ENCODE results near the gene HOXA9. TPM values are rescaled to one million over a fixed set of nuclear protein-coding genes. Genes with fewer than 3 reads are reported as not detected.

HOXA9 gene
- total RNA-seq, 1 experiment from 2014 or later, result 91.0 TPM

DNA sequence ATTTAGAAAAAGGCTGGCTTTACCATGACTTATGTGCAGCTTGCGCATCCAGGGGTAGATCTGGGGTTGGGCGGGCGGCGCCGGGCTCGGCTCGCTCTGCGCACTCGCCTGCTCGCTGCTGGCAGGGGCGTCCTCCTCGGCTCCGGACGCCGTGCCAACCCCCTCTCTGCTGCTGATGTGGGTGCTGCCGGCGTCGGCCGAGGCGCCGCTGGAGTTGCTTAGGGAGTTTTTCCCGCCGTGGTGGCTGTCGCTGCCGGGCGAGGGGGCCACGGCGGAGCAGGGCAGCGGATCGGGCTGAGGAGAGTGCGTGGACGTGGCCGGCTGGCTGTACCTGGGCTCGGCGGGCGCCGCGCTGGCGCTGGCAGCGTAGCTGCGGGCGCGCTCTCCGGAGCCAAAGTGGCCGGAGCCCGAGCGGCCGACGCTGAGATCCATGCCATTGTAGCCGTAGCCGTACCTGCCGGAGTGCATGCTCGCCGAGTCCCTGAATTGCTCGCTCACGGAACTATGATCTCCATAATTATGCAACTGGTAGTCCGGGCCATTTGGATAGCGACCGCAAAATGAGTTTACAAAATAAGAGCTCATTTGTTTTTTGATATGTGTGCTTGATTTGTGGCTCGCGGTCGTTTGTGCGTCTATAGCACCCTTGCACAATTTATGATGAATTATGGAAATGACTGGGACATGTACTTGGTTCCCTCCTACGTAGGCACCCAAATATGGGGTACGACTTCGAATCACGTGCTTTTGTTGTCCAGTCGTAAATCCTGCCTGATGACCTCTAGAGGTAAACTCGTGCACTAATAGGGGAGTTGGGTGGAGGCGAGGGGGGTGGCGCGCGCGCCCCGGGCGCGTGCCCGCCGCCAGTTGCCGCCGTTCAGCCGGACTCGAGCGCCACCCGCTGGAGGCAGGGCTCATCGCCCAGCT is 22.1 kb downstream of the HOXA9 start, which contains the start of gene HOXA5:
HOXA5 (minus strand) TSS at position 659 of the 927 bp plus-strand sequence; CDS start at position 585, 74 bp downstream.
- DNase-seq (ENCODE audit: low read depth, low spot score) (no peak), ATAC-seq (no peak)
- Histone ChIP-seq H3K9ac (ENCODE audit: low read length) (no peak within 1 kb of the TSS), H3K27me3 (ENCODE audit: insufficient read depth, low read length) (no peaks in the 10 kb centered on the region), H3K9me3 (ENCODE audit: control insufficient read depth in 1 of 2, insufficient read depth in 1 of 2, low read depth in 1 of 2, low read length in 2 of 2) (no peaks in the 10 kb centered on the region), H3K36me3 (ENCODE audit: control insufficient read depth in 1 of 2, insufficient read depth in 2 of 2, low read length in 2 of 2) (peaks cover 8 to 12% of the 10 kb centered on the region in 2 experiments; a peak in 3 of 4 replicates), H3K27ac (ENCODE audit: low read depth, low read length) (no peak within 1 kb of the TSS), H3K4me3 (replicated peaks in 1 of 2; ENCODE audit: low read depth in 1 of 2, low read length in 2 of 2) (no peak within 1 kb of the TSS), H3K4me2 (ENCODE audit: low read length) (no peak within 1 kb of the TSS), H3K4me1 (ENCODE audit: control insufficient read depth in 1 of 2, insufficient read depth in 2 of 2, low read length in 2 of 2) (peaks cover 6 to 12% of the 10 kb centered on the region in 2 experiments; a peak in 3 of 4 replicates), H3K9me2 (ENCODE audit: insufficient read depth) (no peaks in the 10 kb centered on the region), H4K20me1 (ENCODE audit: insufficient read depth) (no peaks in the 10 kb centered on the region), H2AFZ (ENCODE audit: low read depth, low read length, poor library complexity, severe bottlenecking) (no peak within 1 kb of the TSS), H3K79me2 (ENCODE audit: insufficient read depth, low read length) (peaks cover 12% of the 10 kb centered on the region)
- ChIA-PET RAD21 (ENCODE audit: low non-redundant PET in 1 of 2, low total read pairs in 2 of 2, uncharacterized antibody in 2 of 2, unreplicated experiment in 2 of 2) (no interaction called here), POLR2A (no interaction called here), CTCF (no interaction called here)
- BruUV-seq (replicated peaks), result no TSS peak
- intact Hi-C loops (cut with micrococcal nuclease), result no loop called here
- TF ChIP-seq, protein P1, sequence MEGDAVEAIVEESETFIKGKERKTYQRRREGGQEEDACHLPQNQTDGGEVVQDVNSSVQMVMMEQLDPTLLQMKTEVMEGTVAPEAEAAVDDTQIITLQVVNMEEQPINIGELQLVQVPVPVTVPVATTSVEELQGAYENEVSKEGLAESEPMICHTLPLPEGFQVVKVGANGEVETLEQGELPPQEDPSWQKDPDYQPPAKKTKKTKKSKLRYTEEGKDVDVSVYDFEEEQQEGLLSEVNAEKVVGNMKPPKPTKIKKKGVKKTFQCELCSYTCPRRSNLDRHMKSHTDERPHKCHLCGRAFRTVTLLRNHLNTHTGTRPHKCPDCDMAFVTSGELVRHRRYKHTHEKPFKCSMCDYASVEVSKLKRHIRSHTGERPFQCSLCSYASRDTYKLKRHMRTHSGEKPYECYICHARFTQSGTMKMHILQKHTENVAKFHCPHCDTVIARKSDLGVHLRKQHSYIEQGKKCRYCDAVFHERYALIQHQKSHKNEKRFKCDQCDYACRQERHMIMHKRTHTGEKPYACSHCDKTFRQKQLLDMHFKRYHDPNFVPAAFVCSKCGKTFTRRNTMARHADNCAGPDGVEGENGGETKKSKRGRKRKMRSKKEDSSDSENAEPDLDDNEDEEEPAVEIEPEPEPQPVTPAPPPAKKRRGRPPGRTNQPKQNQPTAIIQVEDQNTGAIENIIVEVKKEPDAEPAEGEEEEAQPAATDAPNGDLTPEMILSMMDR (IDR thresholded peaks at IDR 0.05 in 2 of 3, conservative IDR thresholded peaks at IDR 0.05 in 1 of 3; ENCODE audit: borderline replicate concordance in 1 of 3, insufficient read depth in 1 of 3, low read depth in 2 of 3, low read length in 2 of 3), result peak in 1 of 3 experiments; percentile 59; a peak in 2 of 6 replicates
- TF ChIP-seq ATF3 (IDR thresholded peaks at IDR 0.05) (no peak), ELF1 (IDR thresholded peaks at IDR 0.05; ENCODE audit: borderline replicate concordance, low read depth) (no peak), REST (IDR thresholded peaks at IDR 0.05; ENCODE audit: low read depth) (no peak), SP1 (IDR thresholded peaks at IDR 0.05; ENCODE audit: low read depth) (no peak)
